GOT3 (cell line): Measurements from ENCODE around the gene TBX4.
"Not testable (repeated sequence)": the region's sequence is repeated elsewhere in the genome, so short reads cannot be mapped to it uniquely, and the experiment has no call there.

Experiments
- DNase-seq: peaks from one replicate; lab custom pipeline; 2025; ENCODE audit warnings: mixed read lengths; lab: John Stamatoyannopoulos, UW

The TBX4 gene

GRCh38 chr17:61527441-61527840 is 75.2 kb downstream of the TBX4 start:
- DNase-seq: not testable (repeated sequence)

GRCh38 chr17:61528171-61528570 is 75.9 kb downstream of the TBX4 start:
- DNase-seq: no peak

GRCh38 chr17:61531223-61531622 is 79.0 kb downstream of the TBX4 start:
- DNase-seq: no peak

DNA sequence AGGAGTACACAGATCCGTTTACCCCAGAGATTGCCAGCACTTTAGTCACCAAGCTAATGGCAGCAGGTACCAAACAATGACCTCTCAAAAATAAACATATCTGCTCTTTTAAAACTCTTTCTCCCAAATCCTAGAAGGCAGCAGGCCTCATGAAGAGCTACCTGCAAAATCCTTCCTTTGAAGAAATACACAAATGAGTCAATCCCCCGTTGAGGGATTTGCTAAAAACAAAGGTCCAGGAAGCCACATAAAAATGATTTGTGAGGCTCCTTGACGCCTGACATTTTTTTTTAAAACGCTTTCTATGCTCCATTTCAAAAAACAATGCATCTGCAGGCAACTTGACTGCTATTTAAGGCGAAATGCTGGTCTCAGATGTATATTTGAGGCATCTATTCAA is 80.6 kb downstream of the TBX4 start:
- no peak for DNase-seq

GRCh38 chr17:61533797-61534196 is 81.6 kb downstream of the TBX4 start:
- DNase-seq: no peak

DNA sequence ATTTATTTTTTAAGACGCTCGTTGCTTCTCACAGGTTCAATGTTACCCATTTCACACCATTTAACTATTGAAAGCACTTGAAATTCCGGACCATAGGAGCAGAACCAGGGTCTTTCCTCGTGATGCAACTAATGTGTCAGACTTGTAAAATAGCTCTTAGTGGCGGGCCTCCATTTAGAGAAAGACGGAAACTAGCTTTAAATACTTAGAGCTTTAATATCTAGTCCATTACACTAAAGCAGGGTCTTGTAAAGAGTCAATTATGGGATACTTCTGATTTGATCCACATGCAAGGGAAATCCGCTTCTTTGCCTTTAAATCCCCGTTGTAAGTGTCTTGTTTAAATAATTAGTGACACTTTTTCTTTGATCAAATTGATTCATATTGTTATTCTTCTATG is 82.2 kb downstream of the TBX4 start:
- no peak for DNase-seq
